ENCODE results near the gene RAB36.

DNA sequence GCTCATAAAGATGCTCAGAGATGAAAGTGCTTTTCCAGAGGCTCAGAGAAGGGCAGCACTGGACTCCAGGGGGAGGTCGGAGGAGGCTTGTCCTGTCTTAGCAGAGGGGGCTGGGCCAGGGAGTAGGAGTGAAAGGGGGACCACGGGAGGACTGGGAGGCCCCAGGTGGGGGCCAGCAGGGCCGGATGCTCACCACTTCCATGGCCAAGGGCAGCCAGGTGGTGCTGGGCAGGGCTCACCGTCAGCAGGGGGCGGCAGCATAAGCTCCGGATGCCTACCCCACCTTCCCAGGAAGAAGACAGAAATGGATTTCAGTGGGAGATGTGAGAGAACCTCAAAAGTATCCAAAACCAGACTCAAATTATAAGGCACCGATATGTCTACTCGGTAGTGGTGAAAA lies 11.0 kb downstream of the RAB36 start:
- TF ChIP-seq PPARD (CRISPR knock-in tag; IDR thresholded peaks at IDR 0.05) (no peak), ADNP (tag; IDR thresholded peaks at IDR 0.05) (no peak), JUND (IDR thresholded peaks at IDR 0.05; ENCODE audit: borderline replicate concordance, low read depth, low read length) (peak; percentile 26; the same call in 1 of the 2 replicates), JUND (tag; IDR thresholded peaks at IDR 0.05; ENCODE audit: borderline replicate concordance, low read depth, low read length) (no peak), BRD4 (IDR thresholded peaks at IDR 0.05) (no peak), PHF8 (IDR thresholded peaks at IDR 0.05; ENCODE audit: borderline replicate concordance, low read length) (no peak)
- TF ChIP-seq, protein P1, sequence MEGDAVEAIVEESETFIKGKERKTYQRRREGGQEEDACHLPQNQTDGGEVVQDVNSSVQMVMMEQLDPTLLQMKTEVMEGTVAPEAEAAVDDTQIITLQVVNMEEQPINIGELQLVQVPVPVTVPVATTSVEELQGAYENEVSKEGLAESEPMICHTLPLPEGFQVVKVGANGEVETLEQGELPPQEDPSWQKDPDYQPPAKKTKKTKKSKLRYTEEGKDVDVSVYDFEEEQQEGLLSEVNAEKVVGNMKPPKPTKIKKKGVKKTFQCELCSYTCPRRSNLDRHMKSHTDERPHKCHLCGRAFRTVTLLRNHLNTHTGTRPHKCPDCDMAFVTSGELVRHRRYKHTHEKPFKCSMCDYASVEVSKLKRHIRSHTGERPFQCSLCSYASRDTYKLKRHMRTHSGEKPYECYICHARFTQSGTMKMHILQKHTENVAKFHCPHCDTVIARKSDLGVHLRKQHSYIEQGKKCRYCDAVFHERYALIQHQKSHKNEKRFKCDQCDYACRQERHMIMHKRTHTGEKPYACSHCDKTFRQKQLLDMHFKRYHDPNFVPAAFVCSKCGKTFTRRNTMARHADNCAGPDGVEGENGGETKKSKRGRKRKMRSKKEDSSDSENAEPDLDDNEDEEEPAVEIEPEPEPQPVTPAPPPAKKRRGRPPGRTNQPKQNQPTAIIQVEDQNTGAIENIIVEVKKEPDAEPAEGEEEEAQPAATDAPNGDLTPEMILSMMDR (IDR thresholded peaks at IDR 0.05 in 2 of 3, conservative IDR thresholded peaks at IDR 0.05 in 1 of 3; ENCODE audit: insufficient read depth in 2 of 3, low read depth in 1 of 3, low read length in 3 of 3), result peak in 1 of 3 experiments; percentile 75; a peak in 2 of 6 replicates
- TF ChIP-seq, protein P2, sequence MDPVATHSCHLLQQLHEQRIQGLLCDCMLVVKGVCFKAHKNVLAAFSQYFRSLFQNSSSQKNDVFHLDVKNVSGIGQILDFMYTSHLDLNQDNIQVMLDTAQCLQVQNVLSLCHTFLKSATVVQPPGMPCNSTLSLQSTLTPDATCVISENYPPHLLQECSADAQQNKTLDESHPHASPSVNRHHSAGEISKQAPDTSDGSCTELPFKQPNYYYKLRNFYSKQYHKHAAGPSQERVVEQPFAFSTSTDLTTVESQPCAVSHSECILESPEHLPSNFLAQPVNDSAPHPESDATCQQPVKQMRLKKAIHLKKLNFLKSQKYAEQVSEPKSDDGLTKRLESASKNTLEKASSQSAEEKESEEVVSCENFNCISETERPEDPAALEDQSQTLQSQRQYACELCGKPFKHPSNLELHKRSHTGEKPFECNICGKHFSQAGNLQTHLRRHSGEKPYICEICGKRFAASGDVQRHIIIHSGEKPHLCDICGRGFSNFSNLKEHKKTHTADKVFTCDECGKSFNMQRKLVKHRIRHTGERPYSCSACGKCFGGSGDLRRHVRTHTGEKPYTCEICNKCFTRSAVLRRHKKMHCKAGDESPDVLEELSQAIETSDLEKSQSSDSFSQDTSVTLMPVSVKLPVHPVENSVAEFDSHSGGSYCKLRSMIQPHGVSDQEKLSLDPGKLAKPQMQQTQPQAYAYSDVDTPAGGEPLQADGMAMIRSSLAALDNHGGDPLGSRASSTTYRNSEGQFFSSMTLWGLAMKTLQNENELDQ (CRISPR knock-in tag; IDR thresholded peaks at IDR 0.05; ENCODE audit: borderline replicate concordance), result no peak

All from K562 (cell line).